DMS53 (cell line): ENCODE results near the gene NFATC3.
"Not testable (repeated sequence)": the region's sequence is repeated elsewhere in the genome, so short reads cannot be mapped to it uniquely, and the experiment has no call there.

Experiments
- DNase-seq: peaks from one replicate; lab custom pipeline; 2025; lab: John Stamatoyannopoulos, UW

Gene NFATC3

GRCh38 chr16:68088130-68088972 is 3.2 kb downstream of the NFATC3 start:
- DNase-seq: no peak

GRCh38 chr16:68089067-68089466 is 3.9 kb downstream of the NFATC3 start:
- DNase-seq: no peak

- DNase-seq: no peak
Measured at GRCh38 chr16:68090130-68090529, 5.0 kb downstream of the NFATC3 start.

GRCh38 chr16:68090533-68090932 is 5.4 kb downstream of the NFATC3 start:
- DNase-seq: no peak

GRCh38 chr16:68091380-68092261 is 6.5 kb downstream of the NFATC3 start:
- DNase-seq: no peak

GRCh38 chr16:68092275-68092674 is 7.1 kb downstream of the NFATC3 start:
- DNase-seq: not testable (repeated sequence)

- peak; percentile 20 for DNase-seq
Measured at GRCh38 chr16:68093816-68094613, 8.8 kb downstream of the NFATC3 start.

- no peak for DNase-seq
Measured at GRCh38 chr16:68094614-68094934, 9.4 kb downstream of the NFATC3 start.

- no peak for DNase-seq
Measured at GRCh38 chr16:68096491-68096890, 11.3 kb downstream of the NFATC3 start.

- no peak for DNase-seq
Measured at GRCh38 chr16:68097088-68097487, 11.9 kb downstream of the NFATC3 start.

- no peak for DNase-seq
Measured at GRCh38 chr16:68097895-68098294, 12.7 kb downstream of the NFATC3 start.

GRCh38 chr16:68100488-68100887 is 15.3 kb downstream of the NFATC3 start:
- DNase-seq: no peak

GRCh38 chr16:68105611-68106010 is 20.4 kb downstream of the NFATC3 start:
- no peak for DNase-seq

- not testable (repeated sequence) for DNase-seq
Measured at GRCh38 chr16:68107230-68107928, 22.2 kb downstream of the NFATC3 start.

GRCh38 chr16:68109156-68109555 is 24.0 kb downstream of the NFATC3 start:
- DNase-seq: not testable (repeated sequence)

- DNase-seq: not testable (repeated sequence)
Measured at GRCh38 chr16:68110611-68111010, 25.4 kb downstream of the NFATC3 start.

- no peak for DNase-seq
Measured at GRCh38 chr16:68111379-68111778, 26.2 kb downstream of the NFATC3 start.

GRCh38 chr16:68113059-68113761 is 28.0 kb downstream of the NFATC3 start:
- no peak for DNase-seq

GRCh38 chr16:68113765-68114240 is 28.6 kb downstream of the NFATC3 start:
- DNase-seq: no peak

- DNase-seq: not testable (repeated sequence)
Measured at GRCh38 chr16:68114939-68115338, 29.8 kb downstream of the NFATC3 start.

GRCh38 chr16:68115851-68116250 is 30.7 kb downstream of the NFATC3 start:
- DNase-seq: no peak
